H7 (cell line): Measurements from ENCODE around the gene C10orf71. TPM values are rescaled to one million over a fixed set of nuclear protein-coding genes. Genes with fewer than 3 reads are reported as not detected.

Experiments
- DNase-seq: peaks from one replicate; pipeline ENCODE4 v3.0.0; 2012
- H3K27me3 ChIP-seq: 2 replicates; pipeline ENCODE4 v1.6.0; 2011; ENCODE audit warnings: mild to moderate bottlenecking, low read length; ENCODE audit not compliant: control insufficient read depth, insufficient read depth
- H3K36me3 ChIP-seq: replicated peaks from 2 replicates; pipeline ENCODE4 v1.5.1; 2011; ENCODE audit warnings: low read length; ENCODE audit not compliant: control insufficient read depth, insufficient read depth
- H3K4me3 ChIP-seq: 2 replicates; pipeline ENCODE4 v1.5.1; 2011; ENCODE audit warnings: low read depth, mild to moderate bottlenecking, control low read depth, low read length, moderate library complexity; ENCODE audit not compliant: insufficient read depth
- total RNA-seq: library from RNA; depleted of rRNA; stranded (reverse); fragments of >200 nt; shearing (Covaris generic); gene quantifications from 2 replicates; pipeline ENCODE4 v1.2.3, GENCODE V29; 2014

The C10orf71 gene
- total RNA-seq, 1 experiment from 2014 or later = not detected

DNA sequence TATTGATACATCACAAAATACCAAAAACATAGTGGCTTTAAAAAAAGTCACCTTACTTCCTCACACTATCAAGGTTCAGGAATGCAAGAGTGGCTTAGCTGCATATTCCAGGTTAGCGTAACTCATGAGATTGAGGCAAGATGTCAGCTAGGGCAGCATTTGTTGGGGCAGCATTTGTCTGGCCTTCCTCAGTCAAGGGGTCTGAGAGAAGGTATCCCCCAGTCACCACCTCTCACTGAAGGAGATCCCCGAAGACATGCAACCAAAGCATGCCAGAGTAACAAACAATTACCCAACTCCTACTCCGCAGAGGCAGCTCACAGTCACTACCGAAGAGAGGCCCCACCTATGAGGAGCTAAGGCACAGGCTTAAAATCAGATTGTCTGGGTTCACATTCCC is 48.4 kb downstream of the C10orf71 start:
- DNase-seq = no peak
- Histone ChIP-seq H3K4me3 (no peak overlapping the region), H3K36me3 (no peaks in the 10 kb centered on the region), H3K27me3 (no peaks in the 10 kb centered on the region)

DNA sequence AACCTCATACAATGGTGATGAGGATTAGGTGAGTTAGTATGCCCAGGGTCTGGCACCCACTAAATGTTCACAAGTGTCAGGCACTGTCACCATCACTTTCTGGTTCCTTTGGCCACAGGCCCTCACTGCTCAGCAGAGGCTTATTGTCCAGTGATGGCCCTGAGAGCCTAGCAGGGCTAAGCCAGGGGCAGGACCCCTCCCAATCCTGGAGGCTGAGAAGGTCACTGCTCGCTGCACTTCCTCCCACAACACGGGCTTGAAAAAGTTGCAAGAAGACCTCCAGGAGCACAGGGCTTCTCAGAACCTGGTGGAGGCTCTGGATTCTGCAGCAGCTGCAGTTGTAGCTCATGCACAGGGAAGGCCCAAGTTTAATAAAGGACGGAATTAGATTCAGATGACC is 48.9 kb downstream of the C10orf71 start:
- H3K27me3 ChIP-seq = no peaks in the 10 kb centered on the region
- no peak overlapping the region for H3K4me3 ChIP-seq

DNA sequence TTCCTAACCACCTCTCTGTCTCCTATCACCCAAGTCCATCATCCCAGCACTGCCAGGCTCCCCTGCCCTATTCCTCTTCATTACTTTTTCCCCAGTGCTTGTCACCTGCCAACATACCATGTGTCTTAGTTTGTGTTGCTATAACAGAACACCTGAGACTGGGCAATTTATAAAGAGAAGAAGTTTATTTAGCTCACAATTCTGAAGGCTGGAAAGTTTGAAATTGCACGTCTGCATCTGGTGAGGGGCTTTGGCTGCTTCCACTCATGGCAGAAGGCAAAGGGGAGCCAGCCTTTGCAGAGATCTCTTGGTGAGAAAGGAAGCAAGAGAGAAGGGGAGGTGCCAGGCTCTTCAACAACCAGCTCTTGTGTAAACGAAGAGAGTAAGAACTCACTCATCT is 49.6 kb downstream of the C10orf71 start:
- no peak overlapping the region for H3K4me3 ChIP-seq
- DNase-seq = no peak
- no peaks in the 10 kb centered on the region for H3K27me3 ChIP-seq
- H3K36me3 ChIP-seq = no peaks in the 10 kb centered on the region

More for the DNA sequence above, 48.9 kb downstream of the C10orf71 start:
- DNase-seq = no peak
- no peaks in the 10 kb centered on the region for H3K36me3 ChIP-seq

DNA sequence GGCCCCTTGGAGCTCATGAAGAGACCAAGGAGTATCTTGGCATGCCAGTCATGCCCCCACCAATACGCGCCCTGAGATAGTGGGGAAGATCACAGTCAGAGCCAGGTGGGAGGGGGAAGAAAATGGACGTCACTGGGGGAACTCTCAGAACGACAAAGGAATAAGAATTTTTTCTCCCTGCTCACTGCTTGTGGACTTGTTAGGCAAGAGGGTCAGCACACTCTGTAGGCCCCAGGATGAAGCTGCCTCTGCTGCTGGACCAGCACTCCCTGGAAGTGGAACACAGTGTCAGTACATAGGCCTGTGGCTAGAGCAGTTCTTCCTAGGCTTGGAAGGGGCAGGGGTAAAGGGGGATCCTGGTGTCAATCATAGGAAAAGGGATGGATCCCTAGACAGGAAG is 50.4 kb downstream of the C10orf71 start:
- Histone ChIP-seq H3K27me3 (no peaks in the 10 kb centered on the region), H3K36me3 (no peaks in the 10 kb centered on the region), H3K4me3 (no peak overlapping the region)
- DNase-seq = no peak

GRCh38 chr10:49350138-49350537 is 51.2 kb downstream of the C10orf71 start:
- Histone ChIP-seq H3K36me3 (no peaks in the 10 kb centered on the region), H3K4me3 (no peak overlapping the region), H3K27me3 (no peaks in the 10 kb centered on the region)
- DNase-seq = no peak

DNA sequence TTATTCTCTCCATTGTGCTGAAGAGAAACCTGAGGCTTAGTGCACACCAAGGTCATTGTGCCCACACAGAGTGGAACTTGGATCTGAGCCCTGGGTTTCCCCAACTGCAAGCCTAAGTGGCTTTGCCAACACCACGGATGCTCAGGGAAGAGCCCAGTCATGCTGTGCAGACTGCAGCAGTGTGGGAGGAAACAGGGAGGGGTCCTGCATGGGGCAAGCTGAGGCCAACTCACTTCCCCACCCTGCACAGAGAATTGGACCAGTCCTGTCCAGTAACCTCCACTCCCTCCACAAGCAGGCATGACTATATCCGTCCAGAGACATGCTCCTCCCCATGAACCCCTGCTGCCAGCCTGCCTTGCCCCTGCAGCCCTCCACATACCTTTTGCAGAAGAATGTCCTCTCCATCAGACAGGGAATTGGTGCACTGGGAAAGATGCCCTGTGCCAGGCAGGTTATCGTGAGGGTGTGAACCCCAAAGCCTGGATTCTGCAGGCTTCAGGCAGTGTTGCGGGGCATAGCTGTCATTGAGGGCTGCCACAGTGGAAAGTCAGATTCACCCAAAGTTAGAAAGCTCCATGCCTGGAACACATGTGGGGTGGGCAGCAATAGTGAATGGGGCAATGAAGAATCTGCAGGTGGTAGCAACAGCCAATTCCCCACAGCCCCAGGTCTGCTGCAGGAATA is 52.0 kb downstream of the C10orf71 start:
- no peak for DNase-seq
- Histone ChIP-seq H3K36me3 (no peaks in the 10 kb centered on the region), H3K27me3 (no peaks in the 10 kb centered on the region), H3K4me3 (no peak overlapping the region)

DNA sequence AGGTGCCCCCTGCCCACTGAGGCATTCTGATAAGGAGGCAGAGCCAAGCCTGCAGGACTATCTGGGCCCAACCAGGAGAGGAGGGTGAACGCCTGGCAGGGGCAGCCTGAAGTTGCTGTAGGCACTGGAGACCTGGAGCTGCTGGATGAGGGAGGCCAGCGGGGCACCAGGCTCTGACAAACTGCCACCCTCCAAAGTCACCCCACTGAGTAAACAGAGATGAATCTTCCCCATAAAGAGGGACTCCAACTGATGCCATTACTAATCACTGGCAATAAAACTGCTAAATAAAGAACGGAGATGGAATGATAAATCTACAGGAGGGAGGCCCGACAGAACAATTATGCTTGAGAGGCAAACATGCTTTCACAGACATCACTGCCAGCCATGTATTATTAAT is 52.7 kb downstream of the C10orf71 start:
- DNase-seq = no peak
- H3K27me3 ChIP-seq = no peaks in the 10 kb centered on the region
- H3K36me3 ChIP-seq = no peaks in the 10 kb centered on the region
- no peak overlapping the region for H3K4me3 ChIP-seq

DNA sequence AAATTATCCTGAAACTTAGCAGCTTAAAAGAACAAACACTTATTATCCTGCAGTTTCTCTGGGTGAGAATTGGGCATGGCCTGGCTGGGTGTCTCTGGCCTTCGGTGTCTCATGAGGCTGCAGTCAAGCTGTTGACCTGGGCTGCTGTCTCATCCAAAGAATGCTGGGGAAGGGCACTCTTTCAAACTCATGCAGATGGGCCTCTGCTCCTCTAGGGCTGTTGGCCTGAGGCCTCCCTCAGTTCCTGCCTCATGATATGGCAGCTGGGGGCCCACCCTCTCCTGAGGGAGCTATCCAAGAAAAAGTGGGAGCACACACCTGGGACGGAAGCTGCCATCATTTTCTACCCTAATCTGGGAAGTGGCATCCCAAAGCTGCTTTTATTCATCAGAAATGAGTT is 53.4 kb downstream of the C10orf71 start:
- Histone ChIP-seq H3K4me3 (no peak overlapping the region), H3K36me3 (no peaks in the 10 kb centered on the region), H3K27me3 (no peaks in the 10 kb centered on the region)
- DNase-seq = no peak

DNA sequence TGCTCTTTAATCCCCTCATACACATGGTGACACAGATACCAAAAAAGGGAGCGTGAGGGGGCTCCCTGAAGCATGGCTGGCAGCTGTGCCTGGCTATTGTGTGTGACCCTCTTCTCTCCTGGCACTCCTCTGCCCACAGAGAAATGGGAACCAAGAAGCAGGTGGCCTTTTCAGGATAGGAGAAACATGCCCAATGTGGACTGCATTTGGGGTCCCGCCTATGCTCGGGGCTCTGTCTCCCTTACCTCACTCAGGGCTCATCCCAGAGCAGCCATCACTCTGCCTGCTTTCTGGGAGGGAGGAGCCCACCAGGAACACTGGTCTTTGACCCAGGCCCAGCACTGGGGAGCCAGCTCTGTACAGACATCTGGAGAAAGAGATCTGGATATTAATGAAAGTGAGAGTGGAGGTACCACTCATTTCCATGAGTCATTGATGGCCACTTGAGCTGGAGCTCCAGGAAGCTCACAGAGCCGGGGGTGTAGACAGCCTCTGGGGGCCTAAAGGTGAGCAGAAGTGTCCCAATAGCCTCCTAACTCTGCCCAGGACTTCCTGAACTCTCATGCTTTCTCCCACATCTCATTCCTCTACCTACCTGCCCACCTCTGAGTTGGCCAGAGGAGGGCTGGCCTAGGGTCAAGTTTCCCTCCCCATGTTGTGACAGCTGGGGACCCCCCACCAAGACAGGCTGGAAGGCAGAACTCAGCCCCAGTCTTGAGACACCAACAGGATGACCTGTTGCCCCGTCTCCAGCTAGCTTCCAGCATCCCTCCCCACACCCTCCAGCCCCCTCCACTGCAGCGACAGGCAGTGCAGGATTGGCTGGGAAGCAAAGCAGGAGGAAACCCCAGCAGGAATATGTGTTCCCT is 54.3 kb downstream of the C10orf71 start:
- DNase-seq = no peak
- H3K36me3 ChIP-seq = no peaks in the 10 kb centered on the region

DNA sequence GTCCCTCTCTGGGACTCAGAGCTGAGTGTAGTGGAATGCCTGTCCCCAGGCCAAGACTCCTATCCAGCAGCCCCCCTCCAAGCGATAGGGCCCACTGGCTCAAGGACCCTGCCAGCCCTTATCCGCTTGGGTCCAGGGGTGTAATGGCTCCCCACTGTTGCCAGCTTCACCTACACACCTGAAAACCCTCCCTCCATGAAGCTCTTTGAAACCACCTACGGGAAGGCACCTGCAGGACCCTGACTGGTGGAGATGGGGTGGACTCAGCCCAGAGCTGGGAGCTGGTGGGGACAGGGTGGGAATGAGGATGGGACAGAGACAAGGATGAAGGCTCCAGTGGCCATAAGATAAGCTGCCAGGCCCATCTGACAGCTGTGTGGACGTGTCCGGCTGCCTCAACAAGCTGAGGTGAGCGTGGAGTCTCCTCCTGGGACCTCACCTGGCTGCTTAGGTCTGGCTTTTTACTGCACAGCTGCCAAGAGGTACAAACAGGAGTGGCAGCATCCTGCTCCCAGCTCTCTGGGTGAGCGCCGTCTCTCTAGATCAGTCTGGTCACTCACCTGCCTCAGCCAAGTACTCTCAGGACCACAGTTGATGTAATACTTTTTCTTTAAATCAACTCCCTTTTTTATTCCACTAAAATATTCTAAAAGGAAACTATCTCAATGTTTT is 55.1 kb downstream of the C10orf71 start:
- Histone ChIP-seq H3K4me3 (no peak overlapping the region), H3K27me3 (no peaks in the 10 kb centered on the region), H3K36me3 (no peaks in the 10 kb centered on the region)
- no peak for DNase-seq

More for the DNA sequence above, 54.3 kb downstream of the C10orf71 start:
- no peak overlapping the region for H3K4me3 ChIP-seq
- H3K27me3 ChIP-seq = no peaks in the 10 kb centered on the region

DNA sequence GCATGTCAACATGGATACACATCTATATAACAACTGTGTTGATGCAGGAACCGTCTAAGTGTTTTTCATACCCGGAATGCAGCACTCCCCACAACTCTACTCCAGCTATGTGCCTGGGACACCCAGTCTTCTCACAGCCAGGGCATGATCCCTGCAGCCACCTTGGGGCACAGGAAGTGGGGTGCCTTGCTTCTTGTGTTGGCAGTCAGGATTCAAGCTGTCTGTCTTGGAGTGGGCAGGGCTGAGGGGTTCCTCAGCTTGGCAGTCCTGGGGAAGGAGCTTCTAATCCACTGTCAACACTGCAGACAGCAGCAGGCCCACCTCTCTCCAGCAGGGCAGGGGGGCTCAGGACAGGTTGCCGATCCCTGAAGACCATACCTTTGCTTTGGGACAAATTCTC is 55.6 kb downstream of the C10orf71 start:
- H3K27me3 ChIP-seq = no peaks in the 10 kb centered on the region
- H3K4me3 ChIP-seq = no peak overlapping the region
- no peak for DNase-seq
- H3K36me3 ChIP-seq = no peaks in the 10 kb centered on the region

- no peak for DNase-seq
- Histone ChIP-seq H3K4me3 (no peak overlapping the region), H3K36me3 (no peaks in the 10 kb centered on the region), H3K27me3 (no peaks in the 10 kb centered on the region)
Measured at GRCh38 chr10:49355221-49355620, 56.3 kb downstream of the C10orf71 start.

- DNase-seq = no peak
- Histone ChIP-seq H3K36me3 (no peaks in the 10 kb centered on the region), H3K4me3 (no peak overlapping the region), H3K27me3 (no peaks in the 10 kb centered on the region)
Measured at GRCh38 chr10:49356181-49356580, 57.2 kb downstream of the C10orf71 start.

DNA sequence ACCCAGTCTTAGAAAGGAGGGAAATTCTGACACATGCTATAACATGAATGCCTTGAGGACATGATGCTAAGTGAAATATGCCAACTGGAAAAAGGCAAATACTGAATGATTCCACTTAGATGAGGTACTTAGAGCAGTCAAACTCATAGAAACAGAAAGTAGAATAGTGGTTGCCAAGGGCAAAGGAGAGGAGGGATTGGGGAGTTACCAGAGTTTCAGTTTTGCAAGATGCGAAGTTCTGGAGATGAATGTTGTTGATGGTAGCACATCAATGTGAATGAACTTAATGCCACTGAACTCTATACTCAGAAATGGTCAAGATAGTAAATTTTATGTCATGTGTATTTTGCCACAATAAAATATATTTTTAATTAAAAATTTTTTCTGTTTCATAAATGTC is 58.0 kb downstream of the C10orf71 start:
- Histone ChIP-seq H3K36me3 (no peaks in the 10 kb centered on the region), H3K27me3 (no peaks in the 10 kb centered on the region), H3K4me3 (no peak overlapping the region)
- DNase-seq = no peak

- Histone ChIP-seq H3K36me3 (no peaks in the 10 kb centered on the region), H3K4me3 (no peak overlapping the region), H3K27me3 (no peaks in the 10 kb centered on the region)
- no peak for DNase-seq
Measured at GRCh38 chr10:49357910-49358309, 58.9 kb downstream of the C10orf71 start.
